HepG2 (cell line): ENCODE results near the gene TNNI2. TPM values are rescaled to one million over a fixed set of nuclear protein-coding genes. Genes with fewer than 3 reads are reported as not detected.

Experiments used
- ATAC-seq: fragments of 200-7000 bp; cut with Tn5 transposase; 3 replicates; pipeline ENCODE4 v1.9.1; 2020; ENCODE audit warnings: mild to moderate bottlenecking, moderate library complexity
- Bru-seq: library from RNA; stranded (reverse); fragments of 400-500 nt; gene quantifications from one replicate; lab custom pipeline; 2021; lab: Mats Ljungman, UMichigan
- BruChase-seq, 2 experiments: library from RNA; stranded (reverse); fragments of 400-500 nt; gene quantifications; one replicate each; lab custom pipeline; 2021; lab: Mats Ljungman, UMichigan
- BruUV-seq: library from RNA; stranded (reverse); fragments of 400-500 nt; replicated peaks from 2 replicates; lab custom pipeline; 2021; lab: Mats Ljungman, UMichigan
- CTCF ChIA-PET: fragments of 300-600 bp; formaldehyde crosslinking; extraction: SDS; loops from one replicate; lab custom pipeline; 2021; ENCODE audit warnings: low total read pairs, inconsistent platforms, low intra/inter-chr PET ratio; lab: Yijun Ruan, JAX
- POLR2A ChIA-PET: fragments of 350-600 bp; sonication (Branson Sonifier 250); formaldehyde crosslinking; loops from one replicate; lab custom pipeline; 2020; ENCODE audit warnings: antibody characterized with exemption, inconsistent platforms; lab: Yijun Ruan, JAX
- DNase-seq: peaks from one replicate; pipeline ENCODE4 v3.0.0-alpha.2; 2015; ENCODE audit warnings: low spot score
- FAIRE-seq: peaks from 3 replicates; lab custom pipeline; 2011; peaks lifted over from hg19 to GRCh38; lab: Jason Lieb, UNC
- H2AFZ ChIP-seq: one replicate; pipeline ENCODE4 v1.6.1; 2011; ENCODE audit warnings: low read length, inconsistent platforms
- H3K27ac ChIP-seq: fragments of 300-600 bp; 3 replicates; pipeline ENCODE4 v1.8.0; 2011; ENCODE audit warnings: mixed run types, mild to moderate bottlenecking, mixed read lengths, low read length, inconsistent platforms; ENCODE audit not compliant: insufficient read depth; ENCODE audit errors: extremely low read length
- H3K27me3 ChIP-seq, 2 experiments: fragments of 200-600 bp in 1 of 2; 2 replicates in 1 of 2; 3 replicates in 1 of 2; pipeline versions ENCODE4 v1.6.0 to v1.8.0; 2011; ENCODE audit warnings: low read length in 2 of 2, mild to moderate bottlenecking in 2 of 2, moderate library complexity in 2 of 2, inconsistent platforms in 1 of 2; ENCODE audit not compliant: insufficient read depth in 2 of 2, control insufficient read depth in 1 of 2
- H3K36me3 ChIP-seq, 2 experiments: fragments of 200-600 bp in 1 of 2; replicated peaks in 1 of 2; 2 replicates in 1 of 2; 3 replicates in 1 of 2; pipeline versions ENCODE4 v1.5.1 to v1.8.0; 2011; ENCODE audit warnings: low read length in 2 of 2, inconsistent platforms in 1 of 2; ENCODE audit not compliant: insufficient read depth in 2 of 2, control insufficient read depth in 1 of 2
- H3K4me1 ChIP-seq: 2 replicates; pipeline ENCODE4 v1.5.1; 2012; ENCODE audit warnings: low read length, inconsistent platforms; ENCODE audit not compliant: insufficient read depth
- H3K4me2 ChIP-seq: 2 replicates; pipeline ENCODE4 v1.6.0; 2011; ENCODE audit warnings: low read depth, low read length, inconsistent platforms
- H3K4me3 ChIP-seq, 3 experiments: fragments of 200-600 bp in 1 of 3; sonication (generic), shearing (Covaris generic) in 1 of 3; replicated peaks in 1 of 3; 2 replicates each; pipeline ENCODE4 v1.5.1; 2011 to 2016; ENCODE audit warnings: low read length in 3 of 3, inconsistent platforms in 2 of 3, low read depth in 2 of 3, mild to moderate bottlenecking in 2 of 3, control low read depth in 1 of 3, mixed read lengths in 1 of 3; ENCODE audit not compliant: insufficient read depth in 1 of 3
- H3K79me2 ChIP-seq: one replicate; pipeline ENCODE4 v1.6.1; 2011; ENCODE audit warnings: low read length, inconsistent platforms; ENCODE audit not compliant: insufficient read depth
- H3K9ac ChIP-seq: 2 replicates; pipeline ENCODE4 v1.6.0; 2011; ENCODE audit warnings: mild to moderate bottlenecking, low read depth, low read length, inconsistent platforms; ENCODE audit not compliant: insufficient read depth
- H3K9me3 ChIP-seq: 2 replicates; pipeline ENCODE4 v1.5.1; 2012; ENCODE audit warnings: mild to moderate bottlenecking, low read length
- H4K20me1 ChIP-seq: 2 replicates; pipeline ENCODE4 v1.6.0; 2011; ENCODE audit warnings: inconsistent platforms, mild to moderate bottlenecking, low read length, moderate library complexity; ENCODE audit not compliant: insufficient read depth
- BRCA1 ChIP-seq: sonication (generic); formaldehyde crosslinking; IDR thresholded peaks from 2 replicates; pipeline ENCODE4 v1.4.0; 2020; ENCODE audit warnings: missing genetic modification reagents
- FIP1L1 ChIP-seq: fragments of 200-400 bp; formaldehyde crosslinking; IDR thresholded peaks from 2 replicates; pipeline ENCODE4 v1.6.1; 2018; ENCODE audit warnings: low read depth, mild to moderate bottlenecking, low read length, moderate library complexity, borderline replicate concordance; ENCODE audit not compliant: insufficient read depth
- MAFK ChIP-seq, 2 experiments: IDR thresholded peaks in 1 of 2; conservative IDR thresholded peaks in 1 of 2; 2 replicates each; pipeline ENCODE4 v1.6.1; 2011; ENCODE audit warnings: improper control_type of control experiment in 2 of 2, low read length in 2 of 2
- MTF1 ChIP-seq: sonication (generic); formaldehyde crosslinking; IDR thresholded peaks from 2 replicates; pipeline ENCODE4 v1.5.0; 2020; ENCODE audit warnings: missing genetic modification reagents
- ZBTB7A ChIP-seq: sonication (generic); formaldehyde crosslinking; IDR thresholded peaks from 2 replicates; pipeline ENCODE4 v1.8.0; 2022; ENCODE audit warnings: mild to moderate bottlenecking, missing genetic modification reagents
- ZFY ChIP-seq: sonication (generic); formaldehyde crosslinking; IDR thresholded peaks from 2 replicates; pipeline ENCODE4 v1.4.0; 2020; ENCODE audit warnings: missing genetic modification reagents
- ZNF251 ChIP-seq: sonication (generic); formaldehyde crosslinking; IDR thresholded peaks from 2 replicates; pipeline ENCODE4 v1.9.0; 2021; ENCODE audit warnings: mild to moderate bottlenecking, missing genetic modification reagents
- ZNF432 ChIP-seq: sonication (generic); formaldehyde crosslinking; IDR thresholded peaks from 2 replicates; pipeline ENCODE4 v1.5.0; 2020; ENCODE audit warnings: missing genetic modification reagents, mild to moderate bottlenecking, borderline replicate concordance
- ZNF547 ChIP-seq: sonication (generic); formaldehyde crosslinking; IDR thresholded peaks from 2 replicates; pipeline ENCODE4 v1.5.1; 2020; ENCODE audit warnings: mild to moderate bottlenecking, missing genetic modification reagents
- ZNF687 ChIP-seq: sonication (generic); formaldehyde crosslinking; IDR thresholded peaks from 2 replicates; pipeline ENCODE4 v1.5.1; 2020; ENCODE audit warnings: mild to moderate bottlenecking, missing genetic modification reagents, moderate library complexity
- ZNF720 ChIP-seq: sonication (generic); formaldehyde crosslinking; IDR thresholded peaks from 2 replicates; pipeline ENCODE4 v1.4.0; 2020; ENCODE audit warnings: missing genetic modification reagents
- WGBS: methylation state at CpG from one replicate; pipeline ENCODE4 v1.1.6; 2017; ENCODE audit warnings: low lambda C conversion rate; 5-methylcytosine and 5-hydroxymethylcytosine counted together
- in situ Hi-C: cut with HindIII; loops from 2 replicates; pipeline ENCODE4 v1.10.0; 2017; ENCODE audit warnings: low pct_unique_long_range_greater_than_20kb; ENCODE audit not compliant: extremely low pct_ligation_motif_present
- intact Hi-C: fragments of 100-400 bp; cut with micrococcal nuclease; formaldehyde crosslinking; loops from one replicate; pipeline ENCODE4 v1.10.0; 2022; ENCODE audit not compliant: unreplicated experiment
- long read RNA-seq, 2 experiments: library from RNA in 1 of 2; library from polyadenylated mRNA in 1 of 2; stranded (forward) in 1 of 2; unstranded in 1 of 2; transcript quantifications; one replicate each; pipeline ENCODE4 v2.0.0, GENCODE V29; 2019 to 2022
- polyA minus RNA-seq, 3 experiments: library from RNA; depleted of rRNA, polyadenylated mRNA; stranded (reverse); fragments of >200 nt; gene quantifications; 2 replicates each; pipeline ENCODE4 v1.2.3, GENCODE V29; 2011; ENCODE audit warnings: low replicate concordance in 1 of 3
- polyA plus RNA-seq, 8 experiments: library from polyadenylated mRNA; depleted of rRNA in 3 of 8; stranded (reverse) in 7 of 8; unstranded in 1 of 8; fragments of >200 nt; fragmentation: Illumina TruSeq in 4 of 8; extraction: Trizol in 4 of 8; gene quantifications; 2 replicates each; pipeline versions ENCODE4 v1.2.1 to v1.2.3, GENCODE V29; 2011 to 2016; ENCODE audit warnings: low read depth in 4 of 8, missing spikeins in 1 of 8, mixed read lengths in 1 of 8; ENCODE audit not compliant: insufficient read depth in 1 of 8
- total RNA-seq, 5 experiments: library from RNA; depleted of rRNA; stranded (reverse); fragments of >200 nt; fragmentation: Illumina TruSeq; extraction: Trizol; gene quantifications; 2 replicates each; pipeline ENCODE4 v1.2.3, GENCODE V29; 2016; ENCODE audit warnings: low read depth in 1 of 5
- TF ChIP-seq, protein P1 (sequence below): IDR thresholded peaks from 2 replicates; pipeline ENCODE4 v1.6.1; 2016; ENCODE audit warnings: missing compliant biosample characterization, missing genetic modification reagents, borderline replicate concordance

The TNNI2 gene
- 7.2 and 8.5 TPM in 2 replicates for total RNA-seq (2016; rRNA removed; fragmentation: Illumina TruSeq; extraction: Trizol)
- 4.6 and 5.0 TPM in 2 replicates for total RNA-seq (2016; cell fraction: cytosol; rRNA removed; fragmentation: Illumina TruSeq; extraction: Trizol; ENCODE audit: low read depth)
- 6.9 and 7.7 TPM in 2 replicates for total RNA-seq (2016; cell fraction: insoluble cytoplasmic fraction; rRNA removed; fragmentation: Illumina TruSeq; extraction: Trizol)
- 5.9 and 6.3 TPM in 2 replicates for total RNA-seq (2016; cell fraction: membrane; rRNA removed; fragmentation: Illumina TruSeq; extraction: Trizol)
- 2.2 and 3.4 TPM in 2 replicates for total RNA-seq (2016; cell fraction: nucleus; rRNA removed; fragmentation: Illumina TruSeq; extraction: Trizol)
- 12.0 and 21.2 TPM in 2 replicates for polyA plus RNA-seq (2011; rRNA removed)
- 19.5 and 30.5 TPM in 2 replicates for polyA plus RNA-seq (2011; cell fraction: cytosol; rRNA removed)
- polyA plus RNA-seq (2011; cell fraction: nucleus; rRNA removed): 47.5 and 50.6 TPM in 2 replicates
- polyA plus RNA-seq (2012): 52.9 and 67.0 TPM in 2 replicates
- 7.5 and 8.0 TPM in 2 replicates for polyA plus RNA-seq (2016; cell fraction: cytosol; fragmentation: Illumina TruSeq; extraction: Trizol; ENCODE audit: low read depth)
- polyA plus RNA-seq (2016; cell fraction: insoluble cytoplasmic fraction; fragmentation: Illumina TruSeq; extraction: Trizol; ENCODE audit: low read depth): 6.6 and 8.3 TPM in 2 replicates
- 4.0 and 6.2 TPM in 2 replicates for polyA plus RNA-seq (2016; cell fraction: membrane; fragmentation: Illumina TruSeq; extraction: Trizol; ENCODE audit: low read depth)
- polyA plus RNA-seq (2016; cell fraction: nucleus; fragmentation: Illumina TruSeq; extraction: Trizol; ENCODE audit: insufficient read depth, low read depth): 5.3 and 9.8 TPM in 2 replicates
- 2.8 TPM in 1 of 2 replicates, not detected in the other for polyA minus RNA-seq (2011; rRNA and poly(A)+ RNA removed; ENCODE audit: low replicate concordance)
- polyA minus RNA-seq (2011; cell fraction: cytosol; rRNA and poly(A)+ RNA removed): 3.9 and 4.6 TPM in 2 replicates
- 2.6 and 3.2 TPM in 2 replicates for polyA minus RNA-seq (2011; cell fraction: nucleus; rRNA and poly(A)+ RNA removed)
- Bru-seq, nascent RNA: percentile 16 among the genes with signal in this experiment
- percentile 27 among the genes with signal in this experiment for BruChase-seq, experiment 1, labeled RNA remaining after a 6-hour chase
- not detected for BruChase-seq, experiment 2, labeled RNA remaining after a 2-hour chase
- long read RNA-seq, experiment 1, partial matches to known transcripts: 5 of 14 reads
- long read RNA-seq, experiment 1, other reads (novel, unspliced or antisense): 9 of 14 reads
- long read RNA-seq, experiment 2, partial matches to known transcripts: 2 of 4 reads
- long read RNA-seq, experiment 2, other reads (novel, unspliced or antisense): 2 of 4 reads

DNA sequence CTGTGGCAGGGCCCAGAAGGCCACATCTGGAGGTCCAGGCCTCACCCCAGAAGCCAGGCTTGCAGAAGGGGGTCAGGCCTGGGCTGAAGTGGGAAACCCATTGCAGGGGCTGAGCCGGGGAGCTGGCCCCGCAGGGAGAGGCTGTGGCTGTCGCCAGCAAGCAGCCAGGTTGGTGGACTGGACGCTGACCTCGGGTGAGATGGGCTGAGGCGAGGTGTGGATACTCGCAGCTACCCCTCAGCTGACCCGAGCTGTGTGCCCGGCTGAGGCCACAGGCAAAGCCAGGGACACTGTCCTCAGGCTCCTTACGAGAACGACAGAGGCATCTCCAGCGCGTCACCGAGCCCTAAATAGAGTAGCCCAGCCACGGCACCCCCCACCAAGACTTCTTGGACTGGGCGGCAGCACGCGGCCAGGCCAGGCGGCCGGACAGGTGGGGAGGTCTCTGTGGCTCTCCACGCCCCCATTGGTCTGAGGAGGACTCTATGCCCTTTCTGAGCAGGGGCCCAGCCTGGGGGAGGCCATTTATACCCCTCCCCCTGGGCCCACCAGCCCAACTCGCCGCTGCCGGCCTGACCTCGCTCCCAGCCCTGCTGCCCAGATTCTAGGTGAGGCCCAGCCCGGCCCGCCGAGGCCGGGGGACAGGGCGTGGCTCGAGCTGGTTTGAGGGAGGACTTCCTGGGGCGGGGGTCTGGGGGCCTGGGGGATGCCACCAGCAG, at the start of gene TNNI2:
Gene TNNI2, plus strand, starts transcription at position 556 of the 719 bp plus-strand sequence. CDS start 716 bp downstream, outside the sequence.
- Histone ChIP-seq H3K27me3 (peaks cover 9 to 22% of the 10 kb centered on the region in 2 experiments; a peak in 4 of 5 replicates), H3K9ac (no peak within 1 kb of the TSS), H3K9me3 (no peaks in the 10 kb centered on the region), H2AFZ (no peak within 1 kb of the TSS), H3K79me2 (no peaks in the 10 kb centered on the region), H3K27ac (no peak within 1 kb of the TSS), H3K4me2 (no peak within 1 kb of the TSS), H3K4me1 (peaks cover 60% of the 10 kb centered on the region), H3K4me3 (no peak within 1 kb of the TSS), H3K36me3 (no peaks in the 10 kb centered on the region), H4K20me1 (no peaks in the 10 kb centered on the region)
- FAIRE-seq (no peak), DNase-seq (no peak), ATAC-seq (no peak)
- no TSS peak for BruUV-seq
- in situ Hi-C loops: no loop called here
- no CpG with 5 or more reads among the region's 32 CpGs for WGBS
- POLR2A ChIA-PET: no interaction called here
- intact Hi-C loops: no loop called here
- CTCF ChIA-PET: interaction anchor here (1.1 to 3.8 kb wide), 3 partner anchors 186 to 318 kb away, joined by 4 to 60 read pairs (median 10); no protein-coding TSS in a partner anchor
- TF ChIP-seq ZNF547 (CRISPR knock-in tag): no peak
- peak; percentile 78 for TF ChIP-seq ZNF687 (CRISPR knock-in tag)
- TF ChIP-seq, protein P1, sequence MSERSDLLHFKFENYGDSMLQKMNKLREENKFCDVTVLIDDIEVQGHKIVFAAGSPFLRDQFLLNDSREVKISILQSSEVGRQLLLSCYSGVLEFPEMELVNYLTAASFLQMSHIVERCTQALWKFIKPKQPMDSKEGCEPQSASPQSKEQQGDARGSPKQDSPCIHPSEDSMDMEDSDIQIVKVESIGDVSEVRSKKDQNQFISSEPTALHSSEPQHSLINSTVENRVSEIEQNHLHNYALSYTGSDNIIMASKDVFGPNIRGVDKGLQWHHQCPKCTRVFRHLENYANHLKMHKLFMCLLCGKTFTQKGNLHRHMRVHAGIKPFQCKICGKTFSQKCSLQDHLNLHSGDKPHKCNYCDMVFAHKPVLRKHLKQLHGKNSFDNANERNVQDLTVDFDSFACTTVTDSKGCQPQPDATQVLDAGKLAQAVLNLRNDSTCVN: no peak
- TF ChIP-seq ZBTB7A (CRISPR knock-in tag): no peak
- no peak for TF ChIP-seq MTF1 (CRISPR knock-in tag)
- no peak for TF ChIP-seq ZNF720 (CRISPR knock-in tag)
- TF ChIP-seq FIP1L1: no peak
- 0 out of 2 replicates have a peak, but pooled peaks have one; percentile 3 for TF ChIP-seq ZNF432 (CRISPR knock-in tag)
- no peak for TF ChIP-seq ZNF251
- 0 out of 2 replicates have a peak, but pooled peaks have one; percentile 21 for TF ChIP-seq ZFY (CRISPR knock-in tag)
- TF ChIP-seq MAFK (conservative IDR thresholded peaks at IDR 0.05 in 1 of 2, IDR thresholded peaks at IDR 0.05 in 1 of 2; ENCODE audit: low read length in 2 of 2): no peak
- 0 out of 2 replicates have a peak, but pooled peaks have one; percentile 19 for TF ChIP-seq BRCA1 (CRISPR knock-in tag)
